Upper lobe of left lung (tissue), 6 donors: ENCODE data around the gene ATP5PO. TPM values are rescaled to one million over a fixed set of nuclear protein-coding genes. Genes with fewer than 3 reads are reported as not detected.
"Not testable (repeated sequence)": the region's sequence is repeated elsewhere in the genome, so short reads cannot be mapped to it uniquely, and the experiment has no call there.

Experiments used
- ATAC-seq, 2 donors: fragments of 200-7000 bp; cut with Tn5 transposase; one replicate each; pipeline ENCODE4 v1.9.1; 2022; ENCODE audit warnings: mild to moderate bottlenecking in 2 of 2, moderate library complexity in 2 of 2; ENCODE audit not compliant: low FRiP score in 2 of 2
- DNase-seq, 2 donors: peaks; one replicate each; pipeline ENCODE4 v3.0.0-alpha.2; 2019 to 2020
- H3K27ac ChIP-seq, 4 donors: fragments of 200-600 bp; sonication (generic); one replicate each; pipeline ENCODE4 v1.5.1; 2016 to 2019
- H3K27me3 ChIP-seq, 4 donors: fragments of 200-600 bp; sonication (generic); one replicate each; pipeline ENCODE4 v1.5.1; 2017 to 2019
- H3K36me3 ChIP-seq, 4 donors: fragments of 200-600 bp; sonication (generic); one replicate each; pipeline ENCODE4 v1.5.1; 2016 to 2019
- H3K4me1 ChIP-seq, 4 donors: fragments of 200-600 bp; sonication (generic); one replicate each; pipeline ENCODE4 v1.5.1; 2018 to 2019
- H3K4me3 ChIP-seq, 4 donors: fragments of 200-600 bp; sonication (generic); one replicate each; pipeline ENCODE4 v1.5.1; 2017 to 2019; ENCODE audit warnings: mild to moderate bottlenecking in 2 of 4, moderate library complexity in 1 of 4
- H3K9me3 ChIP-seq, 4 donors: fragments of 200-600 bp; sonication (generic); one replicate each; pipeline ENCODE4 v1.5.1; 2018 to 2019
- EP300 ChIP-seq, 4 donors: sonication (generic); formaldehyde crosslinking; IDR thresholded peaks; one replicate each; pipeline ENCODE4 v1.5.1; 2017; ENCODE audit warnings: antibody characterized with exemption in 4 of 4, control low read depth in 2 of 4
- POLR2A ChIP-seq, 4 donors: fragments of 450-650 bp; IDR thresholded peaks; one replicate each; pipeline ENCODE4 v1.5.1; 2016 to 2017; ENCODE audit warnings: antibody characterized with exemption in 4 of 4, mild to moderate bottlenecking in 2 of 4
- POLR2AphosphoS5 ChIP-seq, 2 donors: sonication (generic); formaldehyde crosslinking; IDR thresholded peaks; one replicate each; pipeline ENCODE4 v1.5.1; 2017; ENCODE audit warnings: antibody characterized with exemption in 2 of 2
- WGBS, 2 donors: methylation state at CpG; one replicate each; pipeline ENCODE4 v1.1.5; 2017 to 2018; 5-methylcytosine and 5-hydroxymethylcytosine counted together
- total RNA-seq, 6 donors: library from RNA; depleted of rRNA in 4 of 6; stranded (reverse); fragments of >200 nt in 4 of 6; gene quantifications; one replicate each; pipeline versions ENCODE4 v1.1.0 to v1.2.1, GENCODE V29; 2016 to 2021
- TF ChIP-seq, protein P1 (sequence below), 6 experiments: fragments of 450-650 bp in 4 of 6; fragments of 200-600 bp in 2 of 6; sonication (generic) in 2 of 6; IDR thresholded peaks; one replicate each; pipeline ENCODE4 v1.5.1; 2016 to 2019; ENCODE audit warnings: antibody characterized with exemption in 6 of 6
- donor health status: DM: no; HTN: no; CAD: no; lungs with moderate emphysema.
- donor health status: DM: no; HTN: yes; CAD: no; lungs with severe emphysema.

Gene ATP5PO
- total RNA-seq, 6 donors from 2014 or later: 37.7 to 131 (median 102) TPM

DNA sequence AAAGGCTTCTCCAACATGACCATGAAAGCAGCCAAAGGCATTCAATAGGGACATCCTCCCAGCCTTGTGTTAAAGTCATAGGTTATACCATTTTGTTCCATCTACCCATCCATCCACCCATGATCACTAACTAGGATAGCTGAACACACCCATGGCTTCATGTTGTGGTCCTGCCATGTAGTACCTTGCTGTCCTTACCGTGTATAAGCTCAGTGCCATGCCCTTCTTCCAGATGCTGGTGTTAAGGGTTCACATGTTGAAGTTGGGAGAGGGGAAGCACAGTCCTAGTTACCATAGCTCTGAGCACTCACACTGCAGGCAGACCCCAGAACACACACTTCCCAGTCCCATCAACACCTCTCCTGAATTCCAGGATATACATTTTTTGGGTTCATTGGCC is 51.5 kb downstream of the ATP5PO start:
- Histone ChIP-seq H3K27ac (no peak overlapping the region), H3K9me3 (no peaks in the 10 kb centered on the region), H3K27me3 (no peaks in the 10 kb centered on the region), H3K4me1 (no peaks in the 10 kb centered on the region), H3K36me3 (no peaks in the 10 kb centered on the region), H3K4me3 (no peak overlapping the region)
- TF ChIP-seq, protein P1, sequence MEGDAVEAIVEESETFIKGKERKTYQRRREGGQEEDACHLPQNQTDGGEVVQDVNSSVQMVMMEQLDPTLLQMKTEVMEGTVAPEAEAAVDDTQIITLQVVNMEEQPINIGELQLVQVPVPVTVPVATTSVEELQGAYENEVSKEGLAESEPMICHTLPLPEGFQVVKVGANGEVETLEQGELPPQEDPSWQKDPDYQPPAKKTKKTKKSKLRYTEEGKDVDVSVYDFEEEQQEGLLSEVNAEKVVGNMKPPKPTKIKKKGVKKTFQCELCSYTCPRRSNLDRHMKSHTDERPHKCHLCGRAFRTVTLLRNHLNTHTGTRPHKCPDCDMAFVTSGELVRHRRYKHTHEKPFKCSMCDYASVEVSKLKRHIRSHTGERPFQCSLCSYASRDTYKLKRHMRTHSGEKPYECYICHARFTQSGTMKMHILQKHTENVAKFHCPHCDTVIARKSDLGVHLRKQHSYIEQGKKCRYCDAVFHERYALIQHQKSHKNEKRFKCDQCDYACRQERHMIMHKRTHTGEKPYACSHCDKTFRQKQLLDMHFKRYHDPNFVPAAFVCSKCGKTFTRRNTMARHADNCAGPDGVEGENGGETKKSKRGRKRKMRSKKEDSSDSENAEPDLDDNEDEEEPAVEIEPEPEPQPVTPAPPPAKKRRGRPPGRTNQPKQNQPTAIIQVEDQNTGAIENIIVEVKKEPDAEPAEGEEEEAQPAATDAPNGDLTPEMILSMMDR (IDR thresholded peaks at IDR 0.05): no peak
- no peak for TF ChIP-seq EP300 (IDR thresholded peaks at IDR 0.05)
- no peak for TF ChIP-seq POLR2AphosphoS5 (IDR thresholded peaks at IDR 0.05)
- TF ChIP-seq POLR2A (IDR thresholded peaks at IDR 0.05): no peak
- ATAC-seq (no peak), DNase-seq (no peak)
- 88 to 89% methylated on average over 1 of the region's 1 CpG for WGBS, 2 donors

DNA sequence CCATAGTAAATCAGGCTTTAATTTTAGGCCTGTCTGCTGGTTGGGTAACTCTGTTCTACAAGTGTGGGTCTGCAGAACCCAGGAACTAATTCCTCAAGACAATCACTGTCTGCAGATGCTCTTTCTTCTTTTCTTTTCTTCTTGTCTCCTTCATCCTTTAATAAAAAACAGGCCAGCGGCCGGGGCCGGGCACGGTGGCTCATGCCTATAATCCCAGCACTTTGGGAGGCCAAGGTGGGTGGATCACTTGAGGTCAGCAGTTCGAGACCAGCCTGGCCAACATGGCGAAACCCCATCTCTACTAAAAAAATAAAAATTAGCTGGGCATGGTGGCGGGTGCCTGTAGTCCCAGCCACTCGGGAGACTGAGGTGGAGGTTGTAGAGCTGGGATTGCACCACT is 52.4 kb downstream of the ATP5PO start:
- WGBS, 2 donors: 96 to 97% methylated on average over 8 of the region's 8 CpGs
- not testable (repeated sequence) for H3K27ac ChIP-seq, H3K27me3 ChIP-seq, H3K4me1 ChIP-seq, H3K4me3 ChIP-seq, H3K36me3 ChIP-seq, H3K9me3 ChIP-seq, ATAC-seq
- DNase-seq: peak in 1 of 2 donors; percentile 80

GRCh38 chr21:33861125-33861524 is 54.5 kb downstream of the ATP5PO start:
- no peaks in the 10 kb centered on the region for H3K36me3 ChIP-seq
- H3K9me3 ChIP-seq: no peaks in the 10 kb centered on the region
- 96% methylated on average over 3 of the region's 3 CpGs for WGBS, 2 donors
- H3K27me3 ChIP-seq: no peaks in the 10 kb centered on the region
- H3K4me1 ChIP-seq: no peaks in the 10 kb centered on the region
- TF ChIP-seq, protein P1 (IDR thresholded peaks at IDR 0.05): no peak
- TF ChIP-seq POLR2AphosphoS5 (IDR thresholded peaks at IDR 0.05) (no peak), POLR2A (IDR thresholded peaks at IDR 0.05) (no peak), EP300 (IDR thresholded peaks at IDR 0.05) (no peak)
- no peak overlapping the region for H3K4me3 ChIP-seq
- H3K27ac ChIP-seq: no peak overlapping the region
- no peak for ATAC-seq
- no peak for DNase-seq

GRCh38 chr21:33860332-33860879 is 55.2 kb downstream of the ATP5PO start:
- TF ChIP-seq EP300 (IDR thresholded peaks at IDR 0.05) (no peak), POLR2AphosphoS5 (IDR thresholded peaks at IDR 0.05) (no peak), POLR2A (IDR thresholded peaks at IDR 0.05) (no peak)
- TF ChIP-seq, protein P1 (IDR thresholded peaks at IDR 0.05): no peak
- DNase-seq: no peak
- WGBS, 2 donors: 95 to 98% methylated on average over 4 to 8 of the region's 8 CpGs
- no peaks in the 10 kb centered on the region for H3K9me3 ChIP-seq
- H3K36me3 ChIP-seq: no peaks in the 10 kb centered on the region
- H3K4me1 ChIP-seq: no peaks in the 10 kb centered on the region
- H3K27ac ChIP-seq: no peak overlapping the region
- H3K4me3 ChIP-seq: no peak overlapping the region
- no peaks in the 10 kb centered on the region for H3K27me3 ChIP-seq
- no peak for ATAC-seq

DNA sequence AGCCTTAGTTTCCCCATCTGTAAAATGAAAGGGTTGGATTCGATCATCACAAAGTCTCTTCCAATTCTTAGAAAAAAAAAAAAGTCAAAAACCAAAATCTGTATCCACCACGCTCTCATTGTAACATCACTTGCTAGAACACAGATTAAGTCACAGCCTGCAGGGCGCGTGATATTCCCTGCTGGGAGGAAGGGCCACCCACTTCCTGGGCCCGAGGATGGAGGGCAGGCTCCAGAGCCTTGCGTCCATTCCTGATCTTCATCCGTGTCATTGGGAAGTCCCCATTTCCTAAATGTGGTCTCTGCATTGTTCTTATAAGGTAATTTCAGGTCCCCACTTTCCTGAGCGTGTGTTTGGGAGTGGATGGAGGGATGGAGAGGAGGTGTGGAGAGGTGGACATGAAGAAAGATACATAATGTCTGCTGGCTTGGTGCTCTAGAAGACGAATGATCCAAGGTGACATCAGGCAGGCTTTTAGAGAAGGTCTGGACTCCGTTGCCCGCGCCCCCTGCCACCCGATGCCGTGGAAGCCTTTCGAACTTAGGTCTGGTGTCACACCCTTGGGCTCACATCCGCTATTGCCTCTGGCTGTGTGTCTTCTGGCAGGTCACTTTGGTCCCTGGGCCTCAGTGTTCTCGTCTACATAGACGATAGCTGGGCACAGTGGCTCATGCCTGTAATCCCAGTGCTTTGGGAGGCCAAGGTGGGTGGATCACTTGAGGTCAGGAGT is 56.1 kb downstream of the ATP5PO start:
- no peak for DNase-seq
- 88 to 90% methylated on average over 18 of the region's 18 CpGs for WGBS, 2 donors
- H3K27me3 ChIP-seq: no peaks in the 10 kb centered on the region
- no peak overlapping the region for H3K4me3 ChIP-seq
- TF ChIP-seq, protein P1 (IDR thresholded peaks at IDR 0.05): no peak
- TF ChIP-seq EP300 (IDR thresholded peaks at IDR 0.05) (no peak), POLR2AphosphoS5 (IDR thresholded peaks at IDR 0.05) (no peak), POLR2A (IDR thresholded peaks at IDR 0.05) (no peak)
- H3K36me3 ChIP-seq: no peaks in the 10 kb centered on the region
- no peaks in the 10 kb centered on the region for H3K4me1 ChIP-seq
- no peaks in the 10 kb centered on the region for H3K9me3 ChIP-seq
- no peak overlapping the region for H3K27ac ChIP-seq
- no peak for ATAC-seq
